ENCODE data around the gene PAX4. TPM values are rescaled to one million over a fixed set of nuclear protein-coding genes. Genes with fewer than 3 reads are reported as not detected.

The PAX4 gene
- polyA plus RNA-seq, 3 donors: not detected

GRCh38 chr7:127653396-127653795, 35.5 kb upstream of the PAX4 start:
- no peak overlapping the region for H3K9ac ChIP-seq (ENCODE audit: insufficient read depth, low read length, poor library complexity, severe bottlenecking)

More at GRCh38 chr7:127653396-127653795, 35.5 kb upstream of the PAX4 start:
- peaks cover 7 to 13% of the 10 kb centered on the region in 2 donors for H3K36me3 Mint-ChIP-seq
- no peaks in the 10 kb centered on the region for H3K9me3 ChIP-seq (replicated peaks in 1 of 2; ENCODE audit: control insufficient read depth in 1 of 2, insufficient read depth in 1 of 2, low read length in 2 of 2)
- intact Hi-C loops (cut with micrococcal nuclease): loop anchor here (5.0 to 10.0 kb wide), 2 partner anchors 66 to 259 kb away; partner anchors contain the start of genes ARF5 (in 1 of the 2), GCC1 (in 1 of the 2) and ZNF800 (in 1 of the 2)
- H3K4me1 Mint-ChIP-seq: peaks cover 53% of the 10 kb centered on the region
- DNase-seq: no peak
- H3K4me1 ChIP-seq (ENCODE audit: control insufficient read depth in 1 of 2, insufficient read depth in 2 of 2, low read length in 2 of 2): peaks cover 45 to 57% of the 10 kb centered on the region in 2 donors
- peak overlapping the region in 1 of 2 donors; percentile 99 for H3K4me3 Mint-ChIP-seq
- H3K4me2 ChIP-seq (replicated peaks; ENCODE audit: extremely low read depth, low read length, poor library complexity, severe bottlenecking): peak overlapping the region; percentile 76
- H3K27ac ChIP-seq (ENCODE audit: low read depth in 1 of 2, low read length in 2 of 2): no peak overlapping the region
- peaks cover 20% of the 10 kb centered on the region for H4K20me1 ChIP-seq (ENCODE audit: insufficient read depth, low read length)
- H3K79me2 ChIP-seq (ENCODE audit: insufficient read depth, low read length): peaks cover 64% of the 10 kb centered on the region
- H3K4me3 ChIP-seq (replicated peaks in 1 of 3; ENCODE audit: low read depth in 2 of 3, low read length in 3 of 3): peak overlapping the region in 1 of 3 experiments; percentile 82
- H2AFZ ChIP-seq (ENCODE audit: insufficient read depth, low read depth, low read length, poor library complexity, severe bottlenecking): no peak overlapping the region
- WGBS (ENCODE audit: insufficient coverage): no CpG with 5 or more reads among the region's 4 CpGs
- TF ChIP-seq CTCF (IDR thresholded peaks at IDR 0.05): no peak
- H3K27me3 Mint-ChIP-seq (ENCODE audit: low read depth in 3 of 3): peaks cover 0 to 2% (median 0%) of the 10 kb centered on the region in 3 donors
- H3K9me3 Mint-ChIP-seq: peaks cover 0 to 7% (median 0%) of the 10 kb centered on the region in 7 donors
- peak overlapping the region in 3 of 7 donors; percentile 27 to 94 (median 75) for H3K27ac Mint-ChIP-seq
- peaks cover 0 to 9% of the 10 kb centered on the region in 2 donors for H3K36me3 ChIP-seq (replicated peaks in 1 of 2; ENCODE audit: control insufficient read depth in 1 of 2, insufficient read depth in 2 of 2, low read length in 2 of 2)
- H3K27me3 ChIP-seq (ENCODE audit: control insufficient read depth in 2 of 2, insufficient read depth in 2 of 2, low read length in 2 of 2): no peaks in the 10 kb centered on the region
